Fibroblast of lung (primary cell): ENCODE data around the gene TASP1. TPM values are rescaled to one million over a fixed set of nuclear protein-coding genes. Genes with fewer than 3 reads are reported as not detected.

ENCODE experiments used
- DNase-seq, 2 donors: peaks; one replicate each; pipeline versions ENCODE4 v3.0.0 to v3.0.0-alpha.2; 2010; ENCODE audit warnings: low read depth in 2 of 2
- H2AFZ ChIP-seq: 2 replicates; pipeline ENCODE4 v1.5.1; 2012; ENCODE audit warnings: low read length, control low read depth, inconsistent platforms
- H3K27ac ChIP-seq: 2 replicates; pipeline ENCODE4 v1.5.1; 2011; ENCODE audit warnings: low read length, control low read depth; ENCODE audit not compliant: insufficient read depth
- H3K27me3 ChIP-seq: 2 replicates; pipeline ENCODE4 v1.5.1; 2011; ENCODE audit warnings: mild to moderate bottlenecking, low read length; ENCODE audit not compliant: control insufficient read depth, insufficient read depth
- H3K36me3 ChIP-seq: 2 replicates; pipeline ENCODE4 v1.5.1; 2011; ENCODE audit warnings: low read length; ENCODE audit not compliant: control insufficient read depth, insufficient read depth
- H3K4me1 ChIP-seq: 2 replicates; pipeline ENCODE4 v1.5.1; 2011; ENCODE audit warnings: low read length; ENCODE audit not compliant: control insufficient read depth, insufficient read depth; ENCODE audit errors: extremely low read depth
- H3K4me2 ChIP-seq: 2 replicates; pipeline ENCODE4 v1.5.1; 2011; ENCODE audit warnings: low read length, control low read depth; ENCODE audit not compliant: insufficient read depth; ENCODE audit errors: extremely low read depth
- H3K4me3 ChIP-seq, 4 experiments: fragments of 200-600 bp in 1 of 4; sonication (generic) in 1 of 4; replicated peaks in 1 of 4; 2 replicates each; pipeline ENCODE4 v1.5.1; 2011 to 2016; ENCODE audit warnings: low read length in 4 of 4, low read depth in 3 of 4, mild to moderate bottlenecking in 3 of 4, control low read depth in 2 of 4, inconsistent platforms in 1 of 4, mixed read lengths in 1 of 4; ENCODE audit not compliant: insufficient read depth in 1 of 4; ENCODE audit errors: control extremely low read depth in 1 of 4
- H3K79me2 ChIP-seq: 2 replicates; pipeline ENCODE4 v1.5.1; 2012; ENCODE audit warnings: mild to moderate bottlenecking, low read length, inconsistent platforms; ENCODE audit not compliant: control insufficient read depth, insufficient read depth
- H3K9ac ChIP-seq: 2 replicates; pipeline ENCODE4 v1.5.1; 2011; ENCODE audit warnings: mild to moderate bottlenecking, low read length, control low read depth; ENCODE audit not compliant: insufficient read depth
- H3K9me3 ChIP-seq: 2 replicates; pipeline ENCODE4 v1.5.1; 2012; ENCODE audit warnings: low read depth, low read length; ENCODE audit not compliant: control insufficient read depth, insufficient read depth
- H4K20me1 ChIP-seq: 2 replicates; pipeline ENCODE4 v1.5.1; 2011; ENCODE audit warnings: low read length; ENCODE audit not compliant: control insufficient read depth, insufficient read depth; ENCODE audit errors: extremely low read depth
- EZH2 ChIP-seq: IDR thresholded peaks from 2 replicates; pipeline ENCODE4 v1.5.1; 2012; ENCODE audit warnings: low read length, control low read depth, mild to moderate bottlenecking; ENCODE audit errors: missing control alignments
- polyA plus RNA-seq, 2 donors: library from polyadenylated mRNA; depleted of rRNA in 1 of 2; stranded (reverse) in 1 of 2; unstranded in 1 of 2; fragments of >200 nt; gene quantifications; 2 replicates each; pipeline ENCODE4 v1.2.1, GENCODE V29; 2011 to 2012; ENCODE audit warnings: missing spikeins in 1 of 2
- total RNA-seq: library from RNA; depleted of rRNA; stranded (reverse); fragments of >200 nt; gene quantifications from 2 replicates; pipeline ENCODE4 v1.2.1, GENCODE V29; 2014
- TF ChIP-seq, protein P1 (sequence below), 2 donors: IDR thresholded peaks in 1 of 2; conservative IDR thresholded peaks in 1 of 2; 1 replicate in 1 of 2; 2 replicates in 1 of 2; pipeline ENCODE4 v1.5.1; 2011 to 2012; ENCODE audit warnings: low read length in 2 of 2, control low read depth in 1 of 2, inconsistent platforms in 1 of 2, low read depth in 1 of 2, mild to moderate bottlenecking in 1 of 2

Gene TASP1
- total and polyA plus RNA-seq, 2 donors (not counting 1 experiment from before 2014, with no cell fraction given): 6.3 to 13.6 TPM

- Histone ChIP-seq H3K9me3 (no peaks in the 10 kb centered on the region), H3K9ac (no peak overlapping the region), H3K4me1 (no peaks in the 10 kb centered on the region), H3K79me2 (no peaks in the 10 kb centered on the region), H4K20me1 (no peaks in the 10 kb centered on the region), H3K4me3 (no peak overlapping the region), H3K4me2 (no peak overlapping the region), H3K27me3 (no peaks in the 10 kb centered on the region), H2AFZ (no peak overlapping the region), H3K27ac (no peak overlapping the region), H3K36me3 (no peaks in the 10 kb centered on the region)
- no peak for TF ChIP-seq EZH2
- TF ChIP-seq, protein P1, sequence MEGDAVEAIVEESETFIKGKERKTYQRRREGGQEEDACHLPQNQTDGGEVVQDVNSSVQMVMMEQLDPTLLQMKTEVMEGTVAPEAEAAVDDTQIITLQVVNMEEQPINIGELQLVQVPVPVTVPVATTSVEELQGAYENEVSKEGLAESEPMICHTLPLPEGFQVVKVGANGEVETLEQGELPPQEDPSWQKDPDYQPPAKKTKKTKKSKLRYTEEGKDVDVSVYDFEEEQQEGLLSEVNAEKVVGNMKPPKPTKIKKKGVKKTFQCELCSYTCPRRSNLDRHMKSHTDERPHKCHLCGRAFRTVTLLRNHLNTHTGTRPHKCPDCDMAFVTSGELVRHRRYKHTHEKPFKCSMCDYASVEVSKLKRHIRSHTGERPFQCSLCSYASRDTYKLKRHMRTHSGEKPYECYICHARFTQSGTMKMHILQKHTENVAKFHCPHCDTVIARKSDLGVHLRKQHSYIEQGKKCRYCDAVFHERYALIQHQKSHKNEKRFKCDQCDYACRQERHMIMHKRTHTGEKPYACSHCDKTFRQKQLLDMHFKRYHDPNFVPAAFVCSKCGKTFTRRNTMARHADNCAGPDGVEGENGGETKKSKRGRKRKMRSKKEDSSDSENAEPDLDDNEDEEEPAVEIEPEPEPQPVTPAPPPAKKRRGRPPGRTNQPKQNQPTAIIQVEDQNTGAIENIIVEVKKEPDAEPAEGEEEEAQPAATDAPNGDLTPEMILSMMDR (conservative IDR thresholded peaks at IDR 0.05 in 1 of 2, IDR thresholded peaks at IDR 0.05 in 1 of 2; ENCODE audit: low read depth in 1 of 2, low read length in 2 of 2): no peak
- peak in 1 of 2 donors; percentile 52 for DNase-seq
These were observed 15.8 kb upstream of the TASP1 start for GRCh38 chr20:13654463-13655023.

- H3K36me3 ChIP-seq: no peaks in the 10 kb centered on the region
- H3K4me2 ChIP-seq: no peak overlapping the region
- H3K79me2 ChIP-seq: no peaks in the 10 kb centered on the region
- H3K4me3 ChIP-seq: no peak overlapping the region
- no peaks in the 10 kb centered on the region for H3K9me3 ChIP-seq
- H3K27ac ChIP-seq: no peak overlapping the region
- H4K20me1 ChIP-seq: no peaks in the 10 kb centered on the region
- DNase-seq: no peak
- H3K9ac ChIP-seq: no peak overlapping the region
- H2AFZ ChIP-seq: no peak overlapping the region
- no peaks in the 10 kb centered on the region for H3K4me1 ChIP-seq
- TF ChIP-seq, protein P1 (conservative IDR thresholded peaks at IDR 0.05 in 1 of 2, IDR thresholded peaks at IDR 0.05 in 1 of 2; ENCODE audit: low read depth in 1 of 2, low read length in 2 of 2): no peak
- no peak for TF ChIP-seq EZH2
- H3K27me3 ChIP-seq: no peaks in the 10 kb centered on the region
These were observed 11.7 kb upstream of the TASP1 start for GRCh38 chr20:13650474-13650873.

DNA sequence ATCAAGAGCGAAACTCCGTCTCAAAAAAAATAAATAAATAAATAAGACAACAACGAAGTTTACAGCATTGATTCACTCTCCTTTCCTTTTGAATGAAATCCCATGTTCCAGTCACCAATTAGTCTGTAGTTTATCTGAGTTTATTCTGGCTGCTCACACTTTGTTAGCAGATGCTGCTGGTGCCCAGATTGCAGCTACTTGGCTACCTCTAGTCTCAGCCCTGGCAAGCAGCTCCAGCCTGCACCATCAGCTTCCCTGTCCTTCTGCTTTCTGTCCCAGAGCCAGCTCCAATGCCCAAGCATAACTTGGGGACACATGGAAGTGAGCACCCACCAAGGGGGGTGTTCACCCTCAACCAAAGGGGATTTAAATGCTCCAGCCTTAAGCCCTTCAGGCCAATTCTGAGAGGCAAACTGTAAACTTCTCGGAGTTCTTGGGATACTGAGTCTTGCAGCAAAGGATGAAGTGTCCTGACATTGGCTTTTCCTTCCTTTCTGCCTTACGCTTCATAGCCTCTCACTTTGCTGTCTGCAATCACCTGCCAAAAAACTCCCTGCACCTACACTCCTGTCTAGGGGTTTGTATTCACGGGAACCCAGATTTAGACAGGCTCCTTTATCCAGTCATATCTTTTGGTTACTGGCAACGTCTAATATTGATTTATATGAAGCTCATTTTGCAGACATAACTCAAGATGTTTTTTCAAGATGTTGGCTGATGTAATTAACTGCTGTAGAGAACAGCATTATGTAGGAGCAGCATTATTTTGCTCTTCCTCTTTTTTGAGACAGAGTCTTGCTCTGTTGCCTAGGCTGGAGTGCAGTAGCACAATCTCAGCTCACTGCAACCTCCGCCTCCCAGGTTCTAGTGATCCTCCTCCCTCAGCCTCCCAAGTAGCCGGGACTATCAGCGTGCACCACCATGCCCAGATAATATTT, 9.8 kb upstream of the TASP1 start:
- no peaks in the 10 kb centered on the region for H3K79me2 ChIP-seq
- H3K9ac ChIP-seq: no peak overlapping the region
- no peaks in the 10 kb centered on the region for H4K20me1 ChIP-seq
- H2AFZ ChIP-seq: no peak overlapping the region
- no peak overlapping the region for H3K4me2 ChIP-seq
- H3K27me3 ChIP-seq: no peaks in the 10 kb centered on the region
- DNase-seq: peak in 1 of 2 donors; percentile 24
- TF ChIP-seq, protein P1 (conservative IDR thresholded peaks at IDR 0.05 in 1 of 2, IDR thresholded peaks at IDR 0.05 in 1 of 2; ENCODE audit: low read depth in 1 of 2, low read length in 2 of 2): no peak
- no peak for TF ChIP-seq EZH2
- no peaks in the 10 kb centered on the region for H3K4me1 ChIP-seq
- no peak overlapping the region for H3K4me3 ChIP-seq
- H3K9me3 ChIP-seq: no peaks in the 10 kb centered on the region
- H3K36me3 ChIP-seq: no peaks in the 10 kb centered on the region
- no peak overlapping the region for H3K27ac ChIP-seq
